GM12801 (cell line): ENCODE data around the gene ANK2.

Experiments used
- CTCF ChIP-seq: IDR thresholded peaks from one replicate; pipeline ENCODE4 v1.5.1; 2011; ENCODE audit warnings: control low read depth; ENCODE audit not compliant: insufficient read length; ENCODE audit errors: extremely low read depth

Gene ANK2

GRCh38 chr4:113125418-113125817 is 76.0 kb downstream of the ANK2 start:
- no peak for TF ChIP-seq CTCF

- TF ChIP-seq CTCF, result no peak
Measured at GRCh38 chr4:113131136-113131535, 81.7 kb downstream of the ANK2 start.

GRCh38 chr4:113131621-113132020 is 82.2 kb downstream of the ANK2 start:
- TF ChIP-seq CTCF, result no peak

- no peak for TF ChIP-seq CTCF
Measured at GRCh38 chr4:113141901-113142346, 92.5 kb downstream of the ANK2 start.

GRCh38 chr4:113142351-113142750 is 92.9 kb downstream of the ANK2 start:
- TF ChIP-seq CTCF, result no peak

- TF ChIP-seq CTCF, result no peak
Measured at GRCh38 chr4:113144091-113144490, 94.6 kb downstream of the ANK2 start.

GRCh38 chr4:113145147-113145518 is 95.7 kb downstream of the ANK2 start:
- TF ChIP-seq CTCF, result no peak

- no peak for TF ChIP-seq CTCF
Measured at GRCh38 chr4:113145519-113146291, 96.3 kb downstream of the ANK2 start.
